ENCODE results near the gene TTC7B.

GRCh38 chr14:90739318-90740068, 76.7 kb downstream of the TTC7B start:
- TF ChIP-seq POLR2A (IDR thresholded peaks at IDR 0.05; ENCODE audit: borderline replicate concordance, extremely low read depth, insufficient read depth, insufficient read length) (no peak), CTCF (IDR thresholded peaks at IDR 0.05 in 2 of 3, conservative IDR thresholded peaks at IDR 0.05 in 1 of 3; ENCODE audit: borderline replicate concordance in 1 of 3, insufficient read depth in 1 of 3, low read depth in 2 of 3, low read length in 2 of 3) (no peak), RAD21 (IDR thresholded peaks at IDR 0.05; ENCODE audit: low read depth) (no peak), SRF (IDR thresholded peaks at IDR 0.05; ENCODE audit: low read depth) (no peak)
